Effector CD8-positive, alpha-beta T cell (primary cell): ENCODE results near the gene KCNG2.

Source experiments
- DNase-seq: peaks from one replicate; lab custom pipeline; 2025; lab: John Stamatoyannopoulos, UW

Gene KCNG2

DNA sequence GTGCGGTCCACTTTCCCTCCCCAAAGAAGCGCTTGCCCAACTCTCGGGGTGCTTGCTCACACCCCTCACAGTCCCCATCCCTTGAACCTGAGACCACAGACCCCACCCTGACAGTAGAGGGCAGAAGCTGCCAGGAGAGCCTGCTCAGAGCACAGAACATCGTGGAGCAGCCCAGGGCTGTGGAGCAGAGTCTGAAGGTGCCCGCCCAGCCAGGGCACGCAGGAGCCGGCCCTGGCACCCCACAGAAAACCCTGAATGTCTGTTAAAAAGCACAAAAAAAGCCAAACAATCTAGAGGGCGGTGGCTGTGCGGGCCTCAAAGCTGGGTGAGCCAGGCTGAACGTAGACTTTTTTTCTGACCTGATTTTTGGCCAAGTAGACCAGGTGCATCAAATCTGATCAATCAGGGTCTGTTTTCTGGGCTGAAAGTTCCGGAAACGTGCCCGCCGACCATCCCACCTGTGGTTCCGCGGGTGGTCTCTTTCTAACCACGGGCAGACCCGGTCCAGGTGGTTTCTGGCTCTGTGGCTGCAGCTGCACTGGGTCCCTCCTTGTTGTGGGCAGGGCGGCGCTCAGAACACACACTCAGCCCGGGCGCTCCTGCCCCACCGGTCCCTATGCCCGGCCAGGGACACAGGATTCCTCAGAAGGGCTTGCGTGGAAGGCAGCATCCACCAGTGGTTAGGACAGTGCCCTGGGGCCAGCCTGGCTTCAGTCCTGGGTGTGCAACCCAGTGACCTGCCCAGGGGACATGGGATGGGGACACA is 87.4 kb downstream of the KCNG2 start:
- DNase-seq = no peak

DNA sequence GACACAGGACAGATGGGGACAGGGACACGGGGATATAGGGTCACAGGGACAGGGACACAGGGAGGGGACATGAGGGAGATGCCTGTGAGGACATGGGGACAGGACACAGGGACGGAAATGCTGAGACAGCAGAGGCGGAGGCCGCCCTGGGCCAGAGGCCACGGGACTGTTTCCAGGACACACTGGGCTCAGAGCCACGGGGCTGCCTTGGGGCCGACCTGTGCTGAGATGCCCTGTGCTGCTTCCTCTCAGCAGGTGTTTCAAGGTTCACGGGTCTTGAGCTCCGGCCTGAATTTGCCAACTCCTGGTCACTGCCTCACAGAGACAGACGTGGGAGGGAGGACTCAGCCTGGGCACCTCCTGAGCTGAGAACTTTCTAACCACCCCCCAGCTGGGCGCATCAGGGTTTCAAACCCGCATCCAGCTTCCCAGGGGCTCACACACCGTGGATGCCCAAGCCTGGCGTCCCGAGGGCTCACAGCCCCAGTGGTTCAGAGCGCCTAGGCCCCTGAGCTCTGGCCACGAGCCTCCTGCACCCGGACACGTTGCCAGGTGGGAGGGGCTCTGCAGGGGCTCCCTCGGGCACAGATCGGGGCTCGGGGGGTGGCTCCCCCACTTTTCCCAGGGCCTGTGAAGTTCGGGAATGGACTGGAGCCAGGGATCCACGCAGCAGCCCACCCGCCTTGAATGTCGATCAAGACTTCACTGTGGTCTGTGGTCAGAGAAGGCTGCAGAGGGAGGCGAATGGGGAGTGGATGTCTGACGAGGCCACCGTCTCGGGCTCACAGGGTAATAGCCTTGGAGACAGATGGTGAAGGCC is 89.7 kb downstream of the KCNG2 start:
- DNase-seq = no peak

DNA sequence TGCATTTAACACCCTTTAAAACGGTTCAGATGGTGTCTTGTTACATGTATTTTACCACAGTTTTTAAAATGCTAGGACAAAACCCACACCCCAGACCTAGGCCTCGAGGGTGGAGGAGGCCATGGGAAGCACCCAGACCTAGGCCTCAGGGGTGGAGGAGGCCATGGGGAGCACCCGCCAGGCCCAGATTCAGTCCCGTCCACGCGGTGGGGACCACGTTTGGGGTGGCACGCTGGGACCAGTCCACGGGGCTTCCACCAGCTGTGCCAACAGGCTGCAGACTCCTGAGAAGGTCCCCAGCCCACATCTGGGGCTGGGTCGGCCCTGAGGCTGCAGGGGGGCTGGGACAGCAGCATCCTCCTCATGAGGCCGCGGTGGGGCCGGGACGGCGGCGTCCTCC is 90.3 kb downstream of the KCNG2 start:
- no peak for DNase-seq

DNA sequence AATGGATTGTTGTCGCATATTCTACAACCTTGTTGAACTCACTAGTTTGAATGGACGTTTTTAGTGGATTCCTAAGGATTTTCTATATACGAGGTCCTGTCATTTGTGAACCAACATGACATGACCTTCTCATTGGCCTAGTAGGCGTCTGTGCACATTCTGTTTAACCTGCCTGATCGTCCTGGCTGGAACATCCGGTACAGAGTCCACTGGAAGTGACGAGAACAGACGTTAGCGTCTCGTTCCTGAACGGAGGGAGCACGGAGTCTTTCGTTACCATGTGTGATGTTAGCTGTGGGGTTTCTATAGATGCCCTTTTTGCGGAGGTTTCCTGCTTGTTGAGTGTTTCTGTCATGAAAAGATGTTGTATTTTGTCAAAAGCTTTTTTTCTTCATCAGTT is 91.8 kb downstream of the KCNG2 start:
- DNase-seq = no peak

DNA sequence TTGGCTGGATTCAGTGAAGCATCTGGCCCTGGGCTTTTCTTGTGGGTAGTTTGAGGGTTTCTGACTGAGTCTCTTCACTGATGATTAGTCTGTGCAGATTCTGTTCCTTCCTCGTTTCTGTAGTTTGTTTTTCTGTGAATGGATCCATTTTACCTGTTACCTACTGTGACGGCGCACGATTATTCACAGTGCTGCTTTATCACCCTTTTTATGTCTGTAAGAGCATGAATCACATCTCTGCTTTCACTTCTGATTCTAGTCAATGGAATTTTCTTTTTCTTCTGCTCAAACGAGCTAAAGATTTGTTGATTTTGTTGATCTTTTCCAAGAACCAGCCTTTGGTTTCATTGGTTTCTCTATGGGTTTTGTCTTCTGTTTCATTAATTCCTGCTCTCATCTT is 92.9 kb downstream of the KCNG2 start:
- no peak for DNase-seq

DNA sequence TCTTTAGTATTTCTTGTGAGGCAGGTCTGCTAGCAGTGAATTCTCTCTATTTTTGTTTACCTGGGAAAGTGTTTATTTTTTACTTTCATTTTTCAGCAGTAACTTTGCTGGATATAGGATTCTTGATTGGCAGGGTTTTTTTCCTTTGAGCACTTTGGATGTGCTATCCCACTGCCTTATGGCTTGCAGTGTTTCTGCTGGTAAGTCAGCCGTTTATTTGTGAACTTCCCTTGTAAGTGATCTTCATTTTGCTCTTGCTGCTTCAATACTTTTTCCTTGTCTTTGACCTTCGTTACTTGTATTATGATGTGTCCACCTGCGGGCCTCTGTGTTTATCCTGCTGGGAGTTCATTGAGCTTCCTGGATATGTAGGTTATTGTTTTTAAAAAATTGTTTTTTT is 99.0 kb downstream of the KCNG2 start:
- DNase-seq = no peak

DNA sequence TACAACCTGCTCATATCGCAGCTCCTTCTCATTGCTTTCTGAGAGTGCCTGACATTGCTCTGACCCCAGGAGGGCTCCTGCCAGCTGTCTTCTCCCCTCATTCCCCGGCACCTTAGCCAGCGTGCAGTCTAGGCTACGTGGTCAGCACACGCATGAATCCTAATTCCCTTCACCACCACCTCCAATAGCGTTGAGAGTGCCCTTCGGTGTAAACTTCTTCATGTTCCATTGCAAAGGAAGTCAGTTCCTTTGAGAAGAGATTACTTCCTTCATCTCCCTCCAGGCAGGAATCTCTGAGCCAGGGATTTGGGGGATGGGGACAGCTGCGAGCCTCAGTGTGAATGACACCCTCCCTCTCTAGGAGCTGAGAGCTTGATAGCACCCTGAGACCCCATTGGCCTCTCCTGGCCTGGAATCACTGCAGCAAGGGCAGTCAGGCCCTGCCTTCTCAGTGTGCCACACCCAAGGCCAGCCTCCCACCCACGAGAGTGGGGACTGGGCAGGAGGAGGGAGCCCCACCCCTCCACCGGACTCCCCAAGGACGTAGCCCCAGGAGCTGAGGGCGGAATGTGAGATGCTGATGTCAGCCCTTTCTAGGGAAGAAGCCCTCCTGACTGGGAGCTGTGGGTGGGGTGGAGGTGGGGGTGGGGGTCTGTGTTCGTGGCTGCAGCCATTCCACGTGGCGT is 100.3 kb downstream of the KCNG2 start:
- no peak for DNase-seq

DNA sequence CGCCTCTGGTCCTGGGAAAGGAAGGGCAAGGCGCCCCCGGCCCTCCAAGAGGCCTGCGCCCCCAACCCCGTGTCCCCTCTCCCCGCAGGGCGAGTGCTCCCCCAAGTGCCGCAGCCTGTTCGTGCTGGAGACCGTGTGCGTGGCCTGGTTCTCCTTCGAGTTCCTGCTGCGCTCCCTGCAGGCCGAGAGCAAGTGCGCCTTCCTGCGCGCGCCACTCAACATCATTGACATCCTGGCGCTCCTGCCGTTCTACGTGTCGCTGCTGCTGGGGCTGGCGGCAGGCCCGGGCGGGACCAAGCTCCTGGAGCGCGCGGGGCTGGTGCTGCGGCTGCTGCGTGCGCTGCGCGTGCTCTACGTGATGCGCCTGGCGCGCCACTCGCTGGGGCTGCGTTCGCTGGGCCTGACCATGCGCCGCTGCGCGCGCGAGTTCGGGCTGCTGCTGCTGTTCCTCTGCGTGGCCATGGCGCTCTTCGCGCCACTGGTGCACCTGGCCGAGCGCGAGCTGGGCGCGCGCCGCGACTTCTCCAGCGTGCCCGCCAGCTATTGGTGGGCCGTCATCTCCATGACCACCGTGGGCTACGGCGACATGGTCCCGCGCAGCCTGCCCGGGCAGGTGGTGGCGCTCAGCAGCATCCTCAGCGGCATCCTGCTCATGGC is 101.3 kb downstream of the KCNG2 start:
- no peak for DNase-seq

DNA sequence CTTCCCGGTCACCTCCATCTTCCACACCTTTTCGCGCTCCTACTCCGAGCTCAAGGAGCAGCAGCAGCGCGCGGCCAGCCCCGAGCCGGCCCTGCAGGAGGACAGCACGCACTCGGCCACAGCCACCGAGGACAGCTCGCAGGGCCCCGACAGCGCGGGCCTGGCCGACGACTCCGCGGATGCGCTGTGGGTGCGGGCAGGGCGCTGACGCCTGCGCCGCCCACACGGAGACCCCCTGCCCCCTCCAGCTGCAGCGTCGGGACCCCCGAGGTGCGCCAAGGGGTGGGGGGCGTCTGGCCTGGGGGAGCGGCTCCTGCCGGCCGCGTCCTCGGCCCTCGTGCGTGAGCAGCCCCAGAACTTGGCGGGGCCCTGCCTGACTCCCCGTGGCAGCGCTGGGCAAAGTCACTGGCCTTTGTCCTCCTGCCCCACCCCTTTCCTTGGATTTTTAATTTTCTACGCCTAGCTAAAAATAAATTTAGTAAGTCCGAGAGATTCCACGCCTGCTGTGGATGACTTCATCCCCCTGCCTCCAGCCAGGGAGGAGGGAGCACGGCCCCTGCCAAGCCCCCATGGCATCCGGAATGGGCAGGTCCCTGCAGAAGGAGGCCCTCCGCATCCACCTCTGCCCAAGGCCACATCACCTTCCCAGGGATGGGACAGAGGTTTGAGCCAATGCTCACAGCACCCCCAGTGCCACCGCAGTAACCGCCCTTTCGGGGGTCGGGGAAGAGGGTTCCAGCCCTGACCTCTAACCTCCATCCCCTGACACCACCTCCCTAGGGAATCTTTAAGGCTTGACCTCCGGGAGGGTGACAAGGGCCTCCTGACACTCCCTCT is 102.1 kb downstream of the KCNG2 start:
- DNase-seq = no peak

DNA sequence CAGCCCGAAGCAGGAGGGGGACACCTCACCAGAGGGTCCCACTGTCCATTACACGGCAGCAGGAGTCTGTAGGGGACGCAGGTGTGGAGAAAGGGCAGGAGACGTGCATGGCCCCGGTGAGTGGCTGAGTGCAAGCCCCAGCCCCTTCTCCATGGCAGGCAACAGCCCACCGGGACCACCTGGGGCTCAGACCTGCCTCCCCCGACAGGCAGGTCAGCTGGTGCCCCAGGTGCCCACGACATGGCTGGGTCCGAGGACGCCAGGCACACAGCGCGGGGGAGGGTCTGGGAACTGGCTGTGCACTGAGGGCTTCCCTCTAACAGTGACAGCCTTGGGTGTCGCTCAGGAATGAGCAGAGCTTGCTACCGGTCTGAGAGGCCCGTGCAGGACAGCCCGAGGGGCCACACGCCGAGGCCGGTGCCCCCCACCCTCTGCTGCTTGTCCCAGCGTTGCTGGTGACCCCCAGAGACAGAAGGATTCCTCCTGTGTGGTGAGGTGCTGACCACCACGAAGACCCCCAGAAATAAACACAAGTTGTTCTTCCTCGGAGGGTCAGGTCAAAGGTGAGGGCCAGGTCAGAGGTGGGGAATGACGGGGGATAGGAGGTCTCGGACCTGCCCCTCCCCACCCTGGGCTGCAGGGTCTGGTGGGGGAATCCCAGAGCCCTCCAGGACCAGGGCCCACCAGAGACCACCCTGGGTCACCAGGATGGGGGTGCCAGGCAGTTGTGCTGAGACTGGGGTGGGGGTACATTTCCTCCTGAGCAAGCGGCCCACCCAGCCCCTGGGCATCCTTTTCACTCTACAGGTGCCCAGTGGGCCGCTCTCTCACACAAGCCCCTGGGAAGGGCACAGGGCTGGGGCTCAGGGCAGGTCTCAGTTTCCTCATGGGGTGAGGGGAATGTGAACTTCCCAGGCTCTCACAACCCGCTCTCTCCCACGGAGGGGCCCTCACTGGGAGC is 103.2 kb downstream of the KCNG2 start:
- no peak for DNase-seq

DNA sequence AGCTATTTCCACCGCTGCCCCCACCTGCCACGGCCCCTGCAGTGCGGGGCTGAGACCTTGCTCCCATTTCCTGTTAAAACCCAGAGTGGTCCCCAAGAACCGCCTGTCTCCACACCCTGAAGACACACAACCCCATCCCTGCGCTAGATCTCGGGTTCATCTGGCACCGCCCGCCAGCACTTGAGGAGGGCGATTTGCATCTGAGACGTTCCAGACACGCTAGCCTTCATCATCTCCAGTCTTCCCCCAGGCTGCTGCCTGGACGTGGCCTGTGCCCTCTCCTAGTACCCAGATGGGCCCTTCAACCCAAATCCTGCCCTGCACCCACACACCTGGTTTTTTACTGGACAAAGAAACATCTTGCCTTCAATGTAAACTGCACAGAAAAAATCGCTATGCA is 103.9 kb downstream of the KCNG2 start:
- no peak for DNase-seq

DNA sequence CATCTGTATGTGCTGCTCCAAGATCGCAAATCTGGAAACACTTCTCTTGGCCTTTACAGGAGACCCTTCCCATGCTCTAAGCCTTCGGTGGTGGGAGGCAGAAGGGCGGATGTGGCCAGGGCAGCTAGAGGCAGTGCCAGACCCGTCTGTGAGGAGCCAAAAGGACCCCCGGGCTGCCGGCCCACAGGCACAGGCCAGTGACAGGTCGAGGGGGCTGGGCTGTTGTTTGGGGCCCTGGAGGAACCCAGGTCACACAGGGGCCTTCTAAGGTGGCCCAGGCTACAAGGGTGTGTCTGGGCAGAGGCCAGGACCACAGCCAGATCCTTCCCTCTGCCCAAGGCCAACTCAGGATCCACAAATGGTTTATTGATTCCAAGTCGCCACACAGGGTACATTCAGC is 104.3 kb downstream of the KCNG2 start:
- DNase-seq = no peak

DNA sequence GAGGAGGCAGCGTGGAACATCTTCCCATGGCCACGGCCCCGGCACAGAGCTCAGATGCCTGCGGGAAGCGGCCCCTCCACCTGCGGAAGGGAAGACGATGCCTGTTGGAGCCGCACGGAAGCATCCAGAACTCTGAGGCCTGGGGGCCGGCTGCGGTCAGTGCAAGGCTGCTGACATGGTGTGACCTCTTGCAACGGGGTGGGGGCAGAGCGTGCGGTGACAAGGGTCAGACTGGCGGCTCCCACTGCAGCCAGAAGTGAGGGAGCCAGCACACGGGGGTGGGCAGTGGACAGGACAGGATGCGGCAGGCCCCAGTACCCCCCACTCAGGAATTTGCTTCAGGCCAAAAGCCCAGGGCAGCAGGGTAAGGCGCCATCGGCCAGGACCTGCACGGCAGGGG is 104.9 kb downstream of the KCNG2 start:
- no peak for DNase-seq

DNA sequence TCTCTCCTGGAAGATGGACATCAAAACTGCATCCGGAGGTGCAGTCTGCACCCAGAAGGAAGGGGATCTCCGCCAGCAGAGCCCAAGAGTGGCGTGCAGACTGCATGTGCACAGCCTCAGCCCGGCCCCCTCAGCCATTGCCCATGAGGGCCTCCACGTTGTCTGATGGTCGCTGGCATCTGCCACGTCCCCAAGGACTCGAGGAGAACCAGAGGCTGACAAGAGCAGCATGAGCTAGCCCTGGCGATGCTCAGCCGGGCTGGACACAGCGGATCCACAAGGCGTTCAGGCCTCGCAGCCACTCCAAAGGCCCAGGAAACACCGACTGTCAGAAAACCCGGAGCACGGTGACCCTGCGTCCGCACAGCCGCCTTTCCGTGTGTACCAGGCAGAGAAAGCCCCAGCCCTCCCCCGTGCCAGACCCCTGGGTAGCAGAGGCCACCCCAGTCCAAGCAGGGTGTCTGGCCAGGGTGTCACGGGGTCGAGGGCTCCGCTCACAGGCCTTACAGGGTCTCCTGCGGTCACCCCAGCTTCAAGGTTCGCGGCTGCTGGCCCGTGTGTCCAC is 105.4 kb downstream of the KCNG2 start:
- DNase-seq = no peak

DNA sequence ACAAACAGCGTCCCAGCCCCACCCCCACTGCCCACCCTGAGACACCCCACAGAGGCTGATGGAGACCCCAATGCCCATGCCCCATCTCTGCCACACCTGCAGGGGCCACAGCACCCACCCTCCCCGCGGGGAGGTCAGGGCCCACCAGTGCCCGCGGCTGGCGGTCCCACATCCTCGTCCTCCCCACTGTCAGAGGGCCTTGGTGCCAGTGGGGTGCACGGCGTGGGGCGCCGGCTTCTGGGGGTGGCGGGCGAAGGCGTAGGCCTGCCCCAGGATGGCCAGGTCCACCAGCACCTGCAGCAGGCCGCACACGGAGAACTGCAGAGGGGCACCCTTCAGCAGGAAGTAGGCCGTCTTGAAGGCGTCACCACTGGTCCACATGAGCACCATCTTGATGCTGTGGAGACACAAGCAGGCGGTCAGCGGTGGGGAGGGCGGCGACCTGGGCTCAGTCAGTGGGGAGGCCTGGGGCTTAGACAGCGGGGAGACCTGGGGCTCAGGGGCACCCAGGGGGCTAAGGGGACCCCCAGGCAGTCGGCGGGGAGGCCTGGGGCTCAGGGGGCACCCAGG is 106.1 kb downstream of the KCNG2 start:
- no peak for DNase-seq

DNA sequence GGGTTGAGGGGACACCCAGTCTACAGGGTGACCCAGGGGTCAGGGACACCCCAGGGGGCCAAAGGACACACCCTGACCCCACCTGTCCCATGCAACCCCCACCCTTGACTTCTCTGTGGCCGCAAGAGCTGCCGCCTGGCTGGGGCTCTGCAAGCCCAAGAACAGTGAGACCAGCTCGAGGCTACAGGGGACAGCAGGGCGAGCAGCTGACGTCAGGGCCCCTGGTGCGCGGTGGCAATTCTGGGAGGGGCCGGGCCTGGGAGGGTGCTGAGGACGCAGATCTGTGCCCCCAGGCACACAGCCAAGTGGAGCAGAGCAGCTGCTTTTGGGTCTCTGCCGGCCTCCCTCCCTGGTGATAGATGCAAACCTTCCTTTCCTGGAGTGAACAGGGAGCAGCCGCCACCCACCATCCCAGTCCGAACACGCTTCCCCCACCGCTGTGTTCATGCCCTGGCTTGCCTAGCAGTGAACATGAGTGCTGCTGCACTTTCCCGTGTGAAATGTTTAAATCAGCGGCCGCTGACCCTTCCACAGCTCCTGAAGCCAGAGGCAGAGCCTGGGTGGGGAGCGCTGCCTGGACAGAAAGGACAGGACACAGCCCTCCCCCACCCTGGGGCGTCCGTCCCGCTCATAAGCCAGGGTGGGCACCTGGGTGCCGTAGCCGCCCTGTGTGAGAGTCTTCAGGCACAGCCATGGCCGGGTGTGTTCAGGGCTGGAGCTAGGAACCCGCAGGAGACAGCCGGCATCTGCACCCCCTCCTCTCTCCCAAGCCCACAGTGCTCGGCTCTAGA is 106.8 kb downstream of the KCNG2 start:
- DNase-seq = no peak

DNA sequence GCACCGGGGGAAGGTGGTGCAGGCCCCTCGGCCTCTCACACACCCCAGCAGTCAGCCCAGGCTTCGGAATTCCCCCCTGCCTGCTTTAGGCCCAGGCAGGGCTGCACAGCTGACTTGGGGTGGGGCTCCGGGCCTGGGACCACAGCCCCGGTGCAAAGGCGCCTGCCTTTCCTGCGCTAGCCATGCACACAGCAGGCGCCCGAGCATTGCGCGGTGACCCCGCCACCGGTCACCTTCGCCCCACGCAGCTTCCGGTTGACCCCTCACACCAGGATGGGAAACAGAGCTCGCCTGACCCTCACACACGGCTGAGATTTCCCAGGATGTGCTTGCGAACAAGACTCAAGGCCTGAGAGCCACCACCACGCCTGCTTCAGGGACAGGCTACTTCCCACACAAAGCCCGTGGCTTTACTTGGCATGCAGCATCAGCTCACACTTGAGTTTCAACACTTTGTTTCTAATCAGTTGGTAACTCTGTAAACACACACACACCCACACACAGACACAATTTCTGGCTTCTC is 107.7 kb downstream of the KCNG2 start:
- DNase-seq = no peak

DNA sequence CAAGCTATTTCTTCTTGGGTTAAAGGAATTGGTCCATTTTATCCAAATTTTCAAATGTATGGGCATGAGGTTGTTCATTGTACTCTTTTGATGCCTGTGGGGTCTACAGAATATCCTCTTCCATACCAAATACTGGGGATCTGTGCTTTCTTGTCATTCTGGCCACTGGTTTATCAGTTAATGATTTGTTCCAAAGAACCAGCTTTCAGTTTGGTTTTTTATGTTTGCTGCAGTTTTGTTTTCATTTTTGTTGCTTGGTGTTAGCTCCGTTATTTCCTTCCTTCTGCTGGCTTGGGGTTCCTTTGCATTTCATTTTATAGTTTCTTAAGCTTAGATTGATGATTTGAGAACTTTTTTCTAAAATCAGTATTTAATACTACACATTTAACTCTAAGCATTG is 108.3 kb downstream of the KCNG2 start:
- DNase-seq = no peak
